CD4-positive, alpha-beta T cell treated with Interferon gamma for 1 hour (primary cell): ENCODE results near the gene VSIG8.

Experiments used
- DNase-seq: peaks from one replicate; pipeline ENCODE4 v3.0.0-alpha.2; 2020

Gene VSIG8

DNA sequence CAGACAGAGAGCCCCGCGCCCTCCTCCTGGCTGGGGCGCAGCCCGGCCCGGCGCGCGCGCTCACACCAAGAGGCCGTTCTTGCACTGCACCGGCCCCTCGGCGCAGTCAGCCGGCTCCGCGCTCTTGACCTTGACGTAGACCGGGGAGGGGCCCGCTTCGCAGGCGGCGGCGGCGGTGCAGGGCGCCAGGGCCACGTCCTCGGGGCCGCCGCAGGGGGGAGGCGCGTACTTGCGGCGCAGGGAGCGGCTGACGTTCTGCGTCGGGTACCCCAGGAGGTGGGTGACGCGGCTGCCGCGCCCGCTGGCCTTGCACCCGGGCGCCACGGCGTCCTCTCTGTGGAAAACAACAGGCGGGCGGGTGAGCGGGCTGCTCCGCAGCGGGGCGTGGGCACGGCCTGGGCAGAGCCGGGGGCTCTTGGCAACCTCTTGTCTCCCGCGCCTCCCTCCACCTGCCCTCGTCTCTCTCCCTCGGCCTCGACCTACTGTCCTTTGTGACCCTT lies 7.7 kb downstream of the VSIG8 start:
- peak; percentile 79 for DNase-seq

DNA sequence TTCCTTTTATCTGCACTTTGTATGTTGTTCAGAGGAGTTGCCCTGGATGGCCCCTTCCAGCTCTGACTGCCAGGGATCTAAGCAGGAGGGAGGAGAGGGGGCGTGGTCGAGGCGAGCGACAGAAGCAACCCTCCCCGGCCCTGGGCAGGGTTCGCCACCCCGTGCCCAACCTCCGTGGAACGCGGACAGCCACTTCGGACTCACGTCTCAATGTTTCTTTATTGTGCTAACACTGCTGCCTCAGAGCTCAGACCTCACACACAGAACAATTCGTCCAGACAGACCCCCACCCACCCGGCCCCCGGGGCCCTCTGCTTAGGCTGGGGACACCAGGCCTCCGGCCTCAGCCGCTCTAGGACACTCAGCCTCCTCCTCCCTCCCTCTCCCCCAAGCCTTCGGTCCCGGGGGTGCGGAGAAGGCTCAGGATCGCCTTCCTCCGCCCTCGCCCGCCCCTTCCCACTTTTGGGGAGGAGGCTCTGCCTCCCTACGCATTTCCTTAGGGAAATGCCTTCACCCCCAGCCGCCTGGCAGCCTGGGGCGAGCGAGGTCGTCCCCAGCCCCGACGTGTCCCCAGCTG lies 8.3 kb downstream of the VSIG8 start:
- DNase-seq = no peak

DNA sequence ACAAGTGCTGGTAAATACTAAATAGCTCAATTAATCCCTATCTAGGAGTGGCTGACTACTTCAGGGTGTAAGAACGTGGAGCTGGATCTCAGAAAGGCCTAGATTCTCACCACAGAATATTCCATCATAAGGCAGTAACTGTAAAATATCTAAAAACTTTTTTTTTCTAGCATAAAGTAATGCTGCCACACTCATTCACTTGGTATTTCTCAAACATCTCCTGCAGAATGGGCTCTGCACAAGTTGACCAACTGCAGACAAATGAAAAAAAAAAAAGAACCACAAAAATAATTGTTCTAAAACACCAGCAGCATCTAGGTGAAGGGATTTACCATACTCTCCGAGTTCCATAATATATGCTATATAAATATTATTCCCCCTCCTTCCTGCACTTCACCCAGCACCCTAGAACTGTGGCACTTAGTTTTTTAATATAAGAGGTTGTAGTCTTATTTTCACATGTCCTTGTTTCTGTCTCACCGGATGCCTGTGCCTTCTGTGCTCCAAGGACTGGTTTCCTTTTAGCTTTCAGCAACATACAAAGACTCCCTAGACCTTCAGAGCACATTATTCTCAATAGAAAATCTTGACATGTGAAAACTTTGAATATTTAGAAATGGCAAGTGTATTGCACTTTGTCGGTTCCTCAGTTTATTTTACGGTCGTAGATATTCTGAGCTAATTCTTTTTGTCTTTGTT lies 8.9 kb downstream of the VSIG8 start:
- DNase-seq = no peak

DNA sequence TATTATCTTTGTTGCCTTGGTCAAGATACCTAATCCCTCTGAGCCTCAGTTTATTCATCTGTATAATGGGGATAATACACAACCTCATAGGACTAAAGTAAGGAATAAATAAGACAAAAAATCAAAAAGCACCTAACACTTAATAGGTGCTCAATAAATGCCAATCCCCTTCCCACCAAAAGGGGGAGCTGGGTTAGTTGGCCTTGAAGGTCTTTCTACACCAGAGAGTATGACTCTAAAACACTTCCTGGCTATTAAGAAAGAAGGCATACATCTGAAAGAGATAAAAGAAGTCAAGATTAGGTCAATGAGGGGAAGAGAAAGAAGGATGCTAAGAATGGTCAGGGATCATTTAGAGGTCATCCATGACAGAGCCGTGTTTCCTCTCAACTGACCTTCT lies 11.1 kb downstream of the VSIG8 start:
- DNase-seq = no peak

DNA sequence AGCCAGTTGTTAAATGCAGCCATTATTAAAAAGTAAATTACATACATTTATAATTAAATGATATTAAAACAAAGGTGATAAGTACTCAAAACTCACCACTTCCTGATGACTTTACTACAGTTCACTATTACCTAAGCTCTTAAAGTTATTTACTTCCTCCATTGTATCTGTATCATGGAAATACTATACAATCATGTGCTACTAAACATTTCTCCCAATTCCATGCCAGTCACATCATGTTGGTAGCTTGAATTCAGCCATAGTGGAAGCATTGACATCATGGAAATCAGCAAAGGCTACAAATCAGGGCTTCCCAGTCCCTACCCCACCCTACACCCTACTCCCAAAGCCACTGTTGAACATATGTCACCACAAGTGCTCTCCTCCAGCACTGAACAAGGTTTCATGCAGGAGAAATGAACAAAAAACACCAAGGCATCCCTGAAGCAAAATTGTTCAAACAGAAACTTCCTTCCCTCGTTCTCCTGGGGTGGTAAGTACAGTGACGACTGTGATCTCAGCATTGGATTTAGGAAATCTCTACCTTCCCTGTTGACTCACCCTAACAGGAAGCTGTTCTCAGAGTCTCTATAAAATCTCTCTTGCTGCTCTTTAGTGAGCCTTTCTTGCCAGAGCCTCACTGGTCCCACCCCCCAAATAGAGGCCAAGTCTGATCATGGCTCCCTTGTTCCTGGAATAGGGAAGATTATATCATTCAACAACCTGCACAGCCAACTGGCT lies 12.7 kb downstream of the VSIG8 start:
- DNase-seq = no peak

DNA sequence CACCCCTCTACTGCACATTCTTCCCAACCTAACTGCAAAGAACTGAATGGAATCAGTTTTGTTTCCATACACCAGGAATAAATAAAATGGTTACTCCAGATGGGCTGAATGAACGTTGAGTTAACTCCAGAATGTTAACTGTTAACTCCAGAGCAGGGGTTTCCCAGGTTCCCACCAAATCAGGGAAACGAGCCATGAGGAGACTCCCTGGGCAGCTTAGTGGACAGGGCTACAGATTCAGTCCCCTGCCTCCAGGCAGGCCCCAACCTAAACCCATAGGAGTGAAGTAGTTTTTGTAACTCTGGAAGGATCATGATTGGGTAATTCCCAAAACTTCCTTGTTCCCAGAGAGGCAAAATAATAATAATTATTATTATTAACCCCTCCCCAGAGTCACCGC lies 14.1 kb downstream of the VSIG8 start:
- DNase-seq = no peak

DNA sequence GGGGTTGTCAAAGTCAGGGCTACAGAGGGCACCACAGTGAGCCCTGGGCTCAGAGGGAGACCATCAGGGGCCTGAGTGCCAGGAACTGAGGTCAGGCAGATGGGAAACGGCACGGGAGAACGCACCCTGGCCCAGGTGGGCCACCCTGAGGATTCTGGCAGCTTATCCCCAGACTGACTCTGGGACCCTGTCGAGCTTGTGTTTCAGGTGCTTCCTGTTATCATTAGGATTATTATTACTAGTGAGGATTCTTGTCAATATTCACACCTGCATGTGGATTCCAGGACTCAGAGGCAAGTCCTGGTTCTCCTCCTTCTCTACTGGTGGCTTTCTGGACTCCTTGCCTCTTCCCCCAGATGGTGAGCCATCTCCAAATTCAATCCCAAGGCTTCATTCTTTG lies 15.2 kb downstream of the VSIG8 start:
- DNase-seq = no peak

DNA sequence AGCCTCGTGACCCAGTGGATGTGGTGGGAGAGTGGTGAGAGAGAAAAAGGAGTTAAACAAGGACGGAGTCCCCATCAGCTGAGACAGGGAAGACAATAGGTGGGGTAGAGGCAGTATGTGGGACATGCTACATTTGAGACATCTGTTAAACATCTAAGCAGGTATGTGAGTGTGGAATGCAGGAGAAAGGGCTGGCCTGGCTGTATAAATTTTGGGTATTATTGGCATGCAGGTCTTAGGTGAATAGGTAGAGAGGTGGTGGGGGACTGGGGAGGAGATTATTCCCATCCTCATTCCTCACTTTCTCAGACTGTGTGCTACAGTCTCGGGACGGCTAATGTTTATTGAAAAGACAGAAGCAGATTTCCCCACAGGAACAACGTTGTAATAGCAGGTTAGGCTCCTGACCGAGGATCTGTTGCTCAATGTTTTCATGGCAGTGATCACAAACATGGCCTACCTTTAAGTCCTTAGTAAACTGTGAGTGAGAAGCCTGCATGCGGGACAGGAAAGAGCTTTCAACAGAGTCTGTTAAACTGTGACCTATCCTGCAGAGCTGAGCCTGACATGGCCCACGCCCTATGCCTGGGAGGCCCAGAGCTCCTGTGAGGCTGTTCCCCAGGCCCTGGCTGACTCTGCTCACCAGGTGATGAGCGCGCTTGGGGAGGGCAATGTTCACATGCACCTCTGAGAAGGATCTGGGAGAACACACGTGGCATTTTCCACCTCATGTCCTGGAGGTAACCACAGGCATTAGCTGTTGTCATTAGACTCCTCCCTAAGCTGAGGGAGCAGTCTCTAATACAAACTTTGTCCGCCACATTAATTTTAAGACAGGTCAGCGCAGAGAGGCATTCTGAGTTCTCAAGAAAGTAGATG lies 16.5 kb downstream of the VSIG8 start:
- no peak for DNase-seq

DNA sequence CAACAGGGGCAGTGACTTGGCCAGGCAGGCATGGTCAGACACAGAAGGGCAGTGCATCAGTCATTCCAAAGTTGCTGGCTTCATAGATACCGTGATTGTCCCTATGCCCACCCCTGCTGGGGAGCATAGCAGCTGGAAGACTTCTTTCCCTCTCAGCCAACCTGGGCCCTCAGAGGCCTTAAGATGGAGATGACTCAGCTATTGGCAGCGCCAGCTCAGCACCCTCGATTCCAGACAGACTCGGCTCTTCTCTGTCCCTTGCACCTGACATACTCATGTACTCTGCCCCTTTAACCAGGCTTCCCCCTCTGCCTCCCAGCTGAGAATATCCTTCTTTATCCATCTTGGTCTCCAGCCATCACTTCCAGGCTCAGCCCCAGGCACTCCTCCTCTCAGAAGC lies 19.0 kb downstream of the VSIG8 start:
- no peak for DNase-seq

DNA sequence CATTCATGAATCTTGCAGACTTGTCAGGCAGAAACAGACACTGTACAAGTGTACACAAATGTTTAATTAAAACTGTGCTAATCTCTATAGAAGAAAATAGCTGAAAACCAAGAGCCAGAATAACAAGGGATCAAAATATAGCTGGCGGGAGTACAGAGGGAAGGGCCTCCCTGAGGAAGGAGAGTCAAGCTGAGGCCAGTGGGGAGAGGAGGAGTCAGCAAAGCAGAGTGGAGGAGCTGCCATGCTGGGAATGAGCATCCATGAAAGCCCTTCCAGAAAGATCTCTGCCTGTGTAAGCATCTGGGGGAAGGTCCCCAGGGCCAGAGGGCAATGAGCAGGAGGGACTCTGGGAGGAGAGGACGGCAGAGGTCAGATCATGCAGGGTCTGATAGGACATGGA lies 20.7 kb downstream of the VSIG8 start:
- DNase-seq = no peak

DNA sequence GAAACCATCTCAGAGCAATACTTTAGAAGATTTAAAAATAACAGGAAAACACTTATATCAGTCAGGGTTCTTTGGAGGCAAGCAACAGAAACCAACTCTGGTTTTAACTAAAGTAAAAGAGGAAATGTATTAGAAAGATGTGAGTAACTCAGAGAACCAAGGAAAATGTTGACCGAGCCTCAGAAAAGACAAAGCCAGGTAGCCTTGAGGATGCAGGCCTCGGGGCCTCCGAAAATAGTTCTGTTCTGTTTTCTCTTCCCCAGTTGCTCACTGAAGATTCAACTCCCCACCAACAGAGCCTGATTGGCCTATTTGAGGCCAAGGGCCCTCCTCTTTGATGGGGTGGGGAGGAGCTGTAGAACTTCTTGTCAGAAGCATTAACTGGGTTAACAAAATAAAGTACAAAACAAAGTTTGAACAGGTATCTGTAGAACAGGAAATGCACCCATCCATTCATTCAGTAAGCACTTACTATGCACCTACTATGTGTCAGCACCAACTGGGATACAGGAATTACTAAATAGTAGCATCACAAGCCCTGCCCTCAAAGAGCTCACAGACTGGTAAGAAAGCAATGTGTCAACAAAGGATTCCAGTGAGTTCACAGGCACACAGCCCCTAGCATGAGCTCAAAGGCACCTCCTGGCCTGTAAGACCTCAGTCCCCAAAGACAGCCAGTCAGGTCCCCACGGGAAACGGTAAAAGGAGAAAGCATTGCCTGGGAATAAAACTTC lies 23.2 kb downstream of the VSIG8 start:
- no peak for DNase-seq

DNA sequence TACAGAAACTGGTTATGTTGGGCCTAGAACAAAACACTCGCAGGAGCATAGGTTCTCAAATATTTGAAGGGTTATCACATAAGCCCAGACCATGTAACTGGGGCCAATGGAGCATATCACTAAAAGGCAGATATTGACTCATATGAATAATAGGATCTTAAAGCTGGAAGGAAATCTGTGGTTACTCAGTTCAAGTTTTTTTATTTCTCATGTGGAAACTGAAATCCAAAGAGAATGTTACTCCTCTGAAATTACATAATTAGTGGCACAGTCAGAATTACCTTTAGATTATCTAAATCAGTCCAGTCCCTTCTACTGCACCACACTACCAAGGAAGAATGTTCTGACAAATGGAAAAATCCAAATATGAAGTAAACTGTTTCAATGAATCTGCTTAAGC lies 23.7 kb downstream of the VSIG8 start:
- DNase-seq = no peak

DNA sequence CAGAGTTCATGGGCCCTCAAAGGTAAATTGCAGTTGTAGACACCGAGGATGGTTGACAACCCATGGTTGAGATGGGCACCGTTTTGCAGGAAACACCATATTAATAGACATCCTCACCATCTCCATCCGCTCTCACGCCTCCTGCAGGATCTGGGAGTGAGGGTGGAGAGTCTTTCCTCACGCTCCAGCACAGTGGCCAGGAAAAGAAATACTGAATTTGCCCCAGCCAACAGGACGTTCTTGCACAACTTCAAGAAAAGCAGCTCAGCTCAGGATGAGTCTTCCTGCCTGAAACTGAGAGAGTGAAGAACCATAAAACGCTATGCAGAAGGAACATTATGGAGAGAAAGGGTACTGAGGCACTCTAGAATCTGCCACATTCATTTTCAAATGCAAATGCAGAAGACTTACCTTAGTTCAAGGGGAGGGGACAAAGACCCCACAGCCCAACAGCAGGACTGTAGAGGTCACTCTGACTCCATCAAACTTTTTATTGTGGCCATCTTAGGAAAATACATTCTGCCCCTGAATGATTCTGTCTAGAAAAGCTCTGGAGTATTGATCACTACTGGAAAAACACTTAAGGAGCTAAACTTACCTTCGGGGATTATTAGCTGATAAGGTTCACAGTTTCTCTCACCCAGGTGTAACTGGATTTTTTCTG lies 26.5 kb downstream of the VSIG8 start:
- no peak for DNase-seq

DNA sequence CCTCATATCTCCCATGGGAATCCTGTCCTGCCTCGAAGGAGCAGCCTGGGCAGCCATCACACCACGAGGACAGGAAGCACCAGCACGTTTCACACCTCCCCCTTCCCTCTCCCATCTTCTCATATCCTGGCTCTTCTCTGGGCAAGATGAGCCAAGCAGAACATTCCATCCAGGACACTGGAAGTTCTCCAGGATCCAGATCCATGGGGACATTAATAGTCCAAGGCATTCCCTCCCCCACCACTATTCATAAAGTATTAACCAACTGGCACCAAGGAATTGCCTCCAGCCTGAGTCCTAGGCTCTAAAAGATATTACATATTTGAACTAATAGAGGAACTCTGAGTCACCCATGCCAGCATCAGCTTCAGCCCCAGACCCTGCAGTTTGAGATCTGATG lies 27.1 kb downstream of the VSIG8 start:
- no peak for DNase-seq

DNA sequence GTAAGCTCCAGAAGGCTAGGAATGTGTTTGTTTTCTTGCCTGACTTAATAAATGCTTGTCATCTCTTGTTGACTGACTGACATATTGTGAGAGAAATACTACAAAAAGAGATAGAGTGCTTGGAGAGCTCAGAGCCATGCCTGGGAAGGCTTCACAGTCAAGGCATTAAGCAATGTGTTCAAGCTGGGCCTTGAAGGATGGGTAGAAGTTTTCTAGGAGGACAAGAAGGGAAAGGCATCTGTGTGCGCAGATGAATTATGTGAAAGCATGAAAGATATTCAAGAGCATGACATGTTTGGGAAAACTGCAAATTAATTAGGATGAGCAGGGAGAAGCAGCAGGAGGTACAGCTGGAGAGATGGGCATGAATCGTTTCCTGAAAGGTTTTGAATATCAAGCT lies 30.1 kb downstream of the VSIG8 start:
- no peak for DNase-seq

DNA sequence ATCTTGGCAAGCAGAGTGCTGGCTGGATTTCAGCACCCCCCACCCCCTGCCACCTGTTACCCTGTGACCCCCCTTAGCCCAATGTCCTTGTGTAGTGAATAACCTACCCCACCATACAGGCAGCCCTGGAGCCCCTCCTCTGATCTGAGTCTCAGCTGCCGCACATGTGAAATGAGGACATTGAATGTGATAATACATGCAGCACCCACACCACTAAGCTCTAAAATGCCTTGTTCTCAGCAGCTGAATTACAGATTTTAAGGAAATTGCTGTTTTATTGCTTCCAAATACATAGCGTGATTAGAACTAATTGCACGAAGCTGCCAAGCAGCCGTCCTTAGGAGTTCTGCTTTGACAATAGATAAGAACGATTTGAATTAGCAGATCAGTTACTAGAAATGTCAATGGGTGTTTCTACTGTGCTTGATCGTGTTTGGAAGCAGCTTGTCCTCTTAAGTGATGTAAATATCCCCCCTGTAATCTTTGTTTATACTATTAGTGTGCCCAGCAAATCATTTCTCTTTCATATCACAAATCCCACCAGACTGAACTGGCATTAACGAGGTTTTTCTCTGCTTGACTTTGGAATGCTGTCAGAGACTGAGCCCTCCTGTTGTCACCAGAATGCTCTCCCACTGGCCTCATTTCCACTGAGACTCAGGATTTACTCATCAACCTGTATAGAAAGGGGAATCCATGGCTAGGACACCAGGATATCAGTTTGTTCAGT lies 30.9 kb downstream of the VSIG8 start:
- no peak for DNase-seq

DNA sequence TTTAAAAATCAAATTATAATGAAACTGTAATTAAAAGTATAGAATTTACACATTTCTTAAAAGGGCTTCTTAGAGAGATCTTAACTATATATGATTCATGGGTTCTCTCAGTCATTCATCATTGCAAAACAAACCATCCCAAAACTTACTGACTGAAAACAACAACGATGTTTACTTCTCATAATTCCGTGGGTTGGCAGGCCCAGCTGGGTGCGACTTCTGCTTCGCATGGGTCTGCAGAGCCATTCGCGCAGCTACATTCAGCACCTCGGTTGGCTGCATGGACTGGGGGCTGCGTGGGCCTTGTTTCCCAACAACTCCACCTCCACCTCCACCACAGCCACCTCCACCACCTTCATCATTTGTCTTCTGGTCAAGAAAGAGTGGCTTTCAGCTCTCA lies 31.7 kb downstream of the VSIG8 start:
- DNase-seq = no peak

DNA sequence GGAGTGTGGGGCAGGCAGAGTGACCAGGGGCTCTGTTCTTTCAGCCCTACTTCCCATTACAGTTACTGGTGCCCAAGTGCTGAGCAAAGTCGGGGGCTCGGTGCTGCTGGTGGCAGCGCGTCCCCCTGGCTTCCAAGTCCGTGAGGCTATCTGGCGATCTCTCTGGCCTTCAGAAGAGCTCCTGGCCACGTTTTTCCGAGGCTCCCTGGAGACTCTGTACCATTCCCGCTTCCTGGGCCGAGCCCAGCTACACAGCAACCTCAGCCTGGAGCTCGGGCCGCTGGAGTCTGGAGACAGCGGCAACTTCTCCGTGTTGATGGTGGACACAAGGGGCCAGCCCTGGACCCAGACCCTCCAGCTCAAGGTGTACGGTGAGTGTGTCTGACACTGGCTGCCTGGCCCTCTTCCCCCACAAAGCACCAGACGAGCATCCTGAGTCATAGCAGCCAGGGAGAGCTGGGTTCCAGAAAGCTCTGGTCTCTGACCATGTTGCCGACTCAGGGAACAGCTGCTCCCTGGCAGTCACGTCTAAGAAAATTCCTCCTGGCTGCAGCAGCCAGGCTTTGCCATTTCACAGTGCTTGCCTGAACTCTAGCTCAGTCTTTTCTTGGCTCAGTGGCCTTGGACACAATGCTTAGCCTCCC lies 32.5 kb downstream of the VSIG8 start:
- DNase-seq = no peak

DNA sequence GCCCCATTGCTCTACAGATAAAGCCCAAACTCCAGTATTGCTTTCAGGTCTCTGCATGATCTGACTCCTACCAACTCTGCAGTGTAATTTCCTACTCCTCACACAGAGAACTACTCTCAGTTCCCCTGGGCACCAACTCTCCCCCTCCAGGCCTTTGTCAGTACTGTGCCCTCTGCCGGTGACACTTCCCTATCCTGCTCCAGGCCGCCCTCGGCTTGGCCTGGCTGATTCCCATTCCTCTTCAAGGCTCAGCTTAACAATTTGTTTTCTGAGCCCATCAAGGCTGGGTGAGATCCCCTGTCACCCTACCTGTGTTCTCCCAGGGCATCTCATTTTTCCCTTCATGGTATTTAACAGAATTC lies 33.2 kb downstream of the VSIG8 start:
- peak; percentile 43 for DNase-seq

DNA sequence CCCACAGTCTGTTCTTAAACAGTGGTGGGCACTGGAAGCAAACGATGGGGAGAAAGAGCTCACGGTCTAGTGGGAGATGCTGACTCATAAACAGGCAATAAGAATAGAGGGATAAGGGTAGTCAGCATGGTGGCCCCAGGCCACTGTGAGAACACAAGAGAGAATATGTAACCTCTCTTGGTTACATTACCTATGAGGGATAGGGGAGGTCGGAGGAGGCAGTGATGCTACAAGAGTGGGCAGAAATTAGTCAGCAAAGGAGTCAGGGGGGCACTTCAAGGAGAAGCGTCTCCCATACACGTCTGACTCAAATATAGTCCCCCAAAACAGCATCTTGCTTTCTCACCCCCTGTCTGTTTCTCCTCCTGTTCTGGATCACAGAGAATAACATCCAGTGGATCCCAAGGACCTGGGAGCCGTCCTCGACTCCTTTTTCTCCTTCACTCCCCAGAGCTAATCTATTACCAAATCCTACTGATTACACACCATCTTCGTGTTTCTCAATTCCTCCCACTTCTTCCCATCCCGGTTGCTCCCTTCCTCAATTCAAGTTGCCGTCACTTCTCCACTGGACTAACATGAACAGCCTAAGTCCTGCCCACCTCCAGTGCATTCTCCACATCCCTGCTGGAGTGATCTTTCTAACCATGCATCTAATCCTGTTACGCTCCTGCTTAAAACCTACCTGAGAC lies 33.7 kb downstream of the VSIG8 start:
- no peak for DNase-seq
